ENCODE data around the gene CDV3.

- no peak for TF ChIP-seq POLR2AphosphoS5 (IDR thresholded peaks at IDR 0.05; ENCODE audit: low read depth, low read length)
- TF ChIP-seq, protein P1, sequence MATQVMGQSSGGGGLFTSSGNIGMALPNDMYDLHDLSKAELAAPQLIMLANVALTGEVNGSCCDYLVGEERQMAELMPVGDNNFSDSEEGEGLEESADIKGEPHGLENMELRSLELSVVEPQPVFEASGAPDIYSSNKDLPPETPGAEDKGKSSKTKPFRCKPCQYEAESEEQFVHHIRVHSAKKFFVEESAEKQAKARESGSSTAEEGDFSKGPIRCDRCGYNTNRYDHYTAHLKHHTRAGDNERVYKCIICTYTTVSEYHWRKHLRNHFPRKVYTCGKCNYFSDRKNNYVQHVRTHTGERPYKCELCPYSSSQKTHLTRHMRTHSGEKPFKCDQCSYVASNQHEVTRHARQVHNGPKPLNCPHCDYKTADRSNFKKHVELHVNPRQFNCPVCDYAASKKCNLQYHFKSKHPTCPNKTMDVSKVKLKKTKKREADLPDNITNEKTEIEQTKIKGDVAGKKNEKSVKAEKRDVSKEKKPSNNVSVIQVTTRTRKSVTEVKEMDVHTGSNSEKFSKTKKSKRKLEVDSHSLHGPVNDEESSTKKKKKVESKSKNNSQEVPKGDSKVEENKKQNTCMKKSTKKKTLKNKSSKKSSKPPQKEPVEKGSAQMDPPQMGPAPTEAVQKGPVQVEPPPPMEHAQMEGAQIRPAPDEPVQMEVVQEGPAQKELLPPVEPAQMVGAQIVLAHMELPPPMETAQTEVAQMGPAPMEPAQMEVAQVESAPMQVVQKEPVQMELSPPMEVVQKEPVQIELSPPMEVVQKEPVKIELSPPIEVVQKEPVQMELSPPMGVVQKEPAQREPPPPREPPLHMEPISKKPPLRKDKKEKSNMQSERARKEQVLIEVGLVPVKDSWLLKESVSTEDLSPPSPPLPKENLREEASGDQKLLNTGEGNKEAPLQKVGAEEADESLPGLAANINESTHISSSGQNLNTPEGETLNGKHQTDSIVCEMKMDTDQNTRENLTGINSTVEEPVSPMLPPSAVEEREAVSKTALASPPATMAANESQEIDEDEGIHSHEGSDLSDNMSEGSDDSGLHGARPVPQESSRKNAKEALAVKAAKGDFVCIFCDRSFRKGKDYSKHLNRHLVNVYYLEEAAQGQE (IDR thresholded peaks at IDR 0.05; ENCODE audit: insufficient read depth in 1 of 2, low read depth in 2 of 2, low read length in 2 of 2), result no peak
Observed at GRCh38 chr3:133599280-133599679, 25.8 kb downstream of the CDV3 start.

Data from PFSK-1 (cell line).